OCI-LY7 (cell line): ENCODE data around the gene CCDC57.

Source experiments
- CTCF ChIP-seq: fragments of 200-600 bp; sonication (generic); conservative IDR thresholded peaks from 2 replicates; pipeline ENCODE4 v1.5.1; 2014; ENCODE audit warnings: mild to moderate bottlenecking, antibody characterized with exemption, low read length, moderate library complexity, mixed read lengths
- EZH2phosphoT487 ChIP-seq: fragments of 200-600 bp; sonication (generic); IDR thresholded peaks from 2 replicates; pipeline ENCODE4 v1.6.1; 2018; ENCODE audit warnings: low read depth, borderline replicate concordance, mild to moderate bottlenecking, mixed run types, antibody characterized with exemption, low read length, moderate library complexity, mixed read lengths

- TF ChIP-seq CTCF = no peak
- TF ChIP-seq EZH2phosphoT487 = no peak
Measured at GRCh38 chr17:82083009-82083408, 129.6 kb downstream of the CCDC57 start.
